ENCODE data around the gene SPIN2A. TPM values are rescaled to one million over a fixed set of nuclear protein-coding genes. Genes with fewer than 3 reads are reported as not detected.
A peak's percentile ranks its signal among the peaks of the same experiment; 100 is the strongest.
"Not testable (repeated sequence)": the region's sequence is repeated elsewhere in the genome, so short reads cannot be mapped to it uniquely, and the experiment has no call there.

Gene SPIN2A
- total RNA-seq, 1 donor from 2014 or later, result 1.0 TPM

DNA sequence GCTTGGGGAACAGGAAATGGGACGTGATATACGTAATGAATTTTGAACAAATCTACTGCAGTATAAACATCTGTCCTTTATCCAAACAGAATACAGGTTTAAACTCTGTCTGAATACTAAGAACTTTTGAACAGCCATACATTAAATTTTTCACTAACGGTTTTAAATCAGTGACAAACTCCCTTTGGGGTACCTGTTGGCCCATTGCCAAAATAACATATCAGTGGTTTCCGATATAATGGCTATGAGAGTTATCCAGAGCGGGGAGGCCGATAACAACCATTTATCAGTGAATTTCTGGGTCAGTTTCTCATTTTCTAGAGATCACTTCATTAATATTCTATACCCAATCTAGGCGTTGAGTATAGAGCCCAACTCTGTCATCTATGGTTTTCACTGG lies 5.2 kb downstream of the SPIN2A start:
- Mint-ChIP-seq H3K4me3 (no peak overlapping the region), H3K9me3 (no peaks in the 10 kb centered on the region), H3K4me1 (ENCODE audit: low read depth) (no peaks in the 10 kb centered on the region), H3K27ac (no peak overlapping the region), H3K36me3 (ENCODE audit: low read depth) (peaks cover 4% of the 10 kb centered on the region), H3K27me3 (ENCODE audit: insufficient read depth) (no peaks in the 10 kb centered on the region)
- intact Hi-C loops (cut with micrococcal nuclease), result no loop called here
- no peak for DNase-seq (ENCODE audit: low spot score)

DNA sequence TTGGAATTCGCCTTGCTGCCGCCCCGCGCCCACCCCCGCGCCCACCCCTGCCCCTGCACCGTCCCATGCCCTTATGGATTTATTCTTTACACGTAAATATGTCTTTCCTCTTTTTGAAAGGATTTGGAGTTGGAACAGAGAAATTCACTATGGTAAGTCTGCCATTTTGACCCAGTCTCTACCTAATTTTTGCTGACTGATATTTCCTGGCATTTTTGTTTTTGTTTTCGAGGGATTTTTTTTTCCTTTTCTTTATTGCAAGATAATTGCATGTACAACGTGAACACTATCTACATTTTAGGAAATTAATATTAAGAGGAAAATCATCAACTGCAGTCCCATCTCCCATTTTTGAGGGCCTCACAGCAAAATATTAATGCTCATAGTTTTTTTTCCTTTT lies 15.4 kb downstream of the SPIN2A start:
- Mint-ChIP-seq H3K36me3 (ENCODE audit: low read depth) (peaks cover 13% of the 10 kb centered on the region), H3K4me3 (peak overlapping the region; percentile 91), H3K9me3 (no peaks in the 10 kb centered on the region), H3K4me1 (ENCODE audit: low read depth) (peaks cover 7% of the 10 kb centered on the region), H3K27ac (peak overlapping the region; percentile 84), H3K27me3 (ENCODE audit: insufficient read depth) (no peaks in the 10 kb centered on the region)
- intact Hi-C loops (cut with micrococcal nuclease), result loop anchor here (1.0 to 10.0 kb wide), 6 partner anchors 127 to 785 kb away; partner anchors contain the start of genes FAAH2, SPIN3 and ZXDB
- no peak for DNase-seq (ENCODE audit: low spot score)

DNA sequence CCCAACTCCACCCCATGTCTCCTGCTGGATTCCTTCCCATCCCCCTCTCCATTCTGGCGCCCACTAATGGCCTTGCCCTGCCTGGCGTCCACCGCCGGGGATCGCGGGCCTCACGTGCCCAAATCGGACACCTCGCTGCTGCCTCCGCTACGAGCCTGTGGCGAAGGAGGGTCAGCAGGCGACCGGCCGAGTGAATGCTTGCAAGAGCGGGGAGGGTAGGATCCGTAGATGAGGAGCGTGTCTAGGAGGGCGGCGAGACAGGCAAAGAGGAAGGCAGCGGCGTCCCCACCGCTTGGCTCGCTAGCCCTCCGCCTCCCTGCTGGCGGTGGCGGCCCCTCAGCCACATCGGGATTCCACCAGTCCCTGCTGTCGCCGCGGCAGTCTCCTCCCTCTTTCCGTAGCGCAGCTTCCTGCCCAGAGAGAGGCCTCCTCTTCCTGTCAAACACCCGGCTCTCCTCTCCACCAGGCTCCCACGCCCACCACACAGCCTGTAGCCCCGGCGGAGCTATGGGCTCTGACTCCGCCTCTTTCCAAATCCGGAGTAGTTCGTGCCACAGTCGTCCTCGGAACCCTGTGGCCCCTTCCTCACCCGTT lies 15.9 kb downstream of the SPIN2A start, which contains the start of gene SPIN2B:
Gene SPIN2B (minus strand): TSS at position 387 of the 594 bp plus-strand sequence.
- Mint-ChIP-seq H3K4me1 (ENCODE audit: low read depth) (peaks cover 7% of the 10 kb centered on the region), H3K36me3 (ENCODE audit: low read depth) (peaks cover 15% of the 10 kb centered on the region), H3K27me3 (ENCODE audit: insufficient read depth) (no peaks in the 10 kb centered on the region), H3K9me3 (no peaks in the 10 kb centered on the region), H3K27ac (peak within 1 kb of the TSS; percentile 84), H3K4me3 (peak within 1 kb of the TSS; percentile 91)
- peak; percentile 72 for DNase-seq (ENCODE audit: low spot score)
- intact Hi-C loops (cut with micrococcal nuclease), result loop anchor here (1.0 to 10.0 kb wide), 6 partner anchors 126 to 786 kb away; partner anchors contain the start of genes FAAH2, SPIN3 and ZXDB

DNA sequence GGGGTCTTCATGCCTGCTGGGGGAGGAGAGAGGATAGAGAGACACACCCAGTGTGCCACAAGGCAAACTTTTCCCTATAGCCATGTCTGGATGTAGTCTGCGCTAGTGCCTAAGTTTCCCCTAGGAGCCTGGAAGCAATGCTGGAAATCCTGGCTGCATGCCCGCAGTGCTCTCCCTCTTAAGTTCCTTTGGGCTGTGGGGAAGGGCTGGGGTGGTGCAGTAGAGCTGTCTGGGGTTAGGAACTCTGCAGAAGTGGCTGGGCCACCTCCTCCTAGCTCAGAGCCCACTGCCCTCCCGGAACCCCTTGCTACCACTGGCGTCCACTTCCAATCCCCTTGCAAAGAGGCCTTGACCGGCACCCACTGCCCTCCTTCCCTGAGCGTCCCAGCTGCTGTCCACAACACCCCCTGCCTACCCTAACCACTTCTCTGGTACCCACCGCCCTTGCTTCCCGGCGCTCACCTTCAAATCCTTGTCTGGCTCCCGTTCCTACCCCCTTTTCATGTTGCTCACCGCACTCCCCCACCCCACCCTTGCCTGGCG lies 16.5 kb downstream of the SPIN2A start:
- not testable (repeated sequence) for H3K27me3 Mint-ChIP-seq (ENCODE audit: insufficient read depth); DNase-seq (ENCODE audit: low spot score); H3K9me3 Mint-ChIP-seq; H3K4me1 Mint-ChIP-seq (ENCODE audit: low read depth)
- Mint-ChIP-seq H3K4me3 (peak overlapping the region; percentile 91), H3K27ac (peak overlapping the region; percentile 84), H3K36me3 (ENCODE audit: low read depth) (peaks cover 15% of the 10 kb centered on the region)
- intact Hi-C loops (cut with micrococcal nuclease), result loop anchor here (1.0 to 10.0 kb wide), 6 partner anchors 125 to 787 kb away; partner anchors contain the start of genes FAAH2, SPIN3 and ZXDB

DNA sequence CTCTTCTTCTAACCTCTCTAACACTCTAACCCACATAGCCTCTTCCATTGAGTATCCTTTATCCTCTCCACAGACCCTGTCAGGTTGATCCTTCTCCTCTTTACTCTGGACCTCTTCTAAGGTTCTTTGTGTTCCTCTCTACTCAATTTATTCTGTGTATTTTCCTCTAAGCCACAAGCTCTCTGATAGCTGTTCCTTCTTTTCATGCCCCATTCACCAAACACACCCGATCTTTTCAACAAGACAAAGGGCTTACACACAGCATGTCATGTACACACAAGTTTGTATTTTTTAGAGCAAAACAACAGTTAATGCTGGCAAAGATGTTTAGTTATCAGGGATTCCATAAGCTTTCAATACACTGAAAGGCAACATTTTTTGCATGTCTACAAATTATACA lies 17.8 kb downstream of the SPIN2A start:
- H3K4me1 Mint-ChIP-seq (ENCODE audit: low read depth), result peaks cover 7% of the 10 kb centered on the region
- intact Hi-C loops (cut with micrococcal nuclease), result no loop called here
- no peak for DNase-seq (ENCODE audit: low spot score)
- no peaks in the 10 kb centered on the region for H3K9me3 Mint-ChIP-seq
- no peak overlapping the region for H3K27ac Mint-ChIP-seq
- H3K36me3 Mint-ChIP-seq (ENCODE audit: low read depth), result peaks cover 19% of the 10 kb centered on the region
- H3K4me3 Mint-ChIP-seq, result peak overlapping the region; percentile 56
- no peaks in the 10 kb centered on the region for H3K27me3 Mint-ChIP-seq (ENCODE audit: insufficient read depth)

DNA sequence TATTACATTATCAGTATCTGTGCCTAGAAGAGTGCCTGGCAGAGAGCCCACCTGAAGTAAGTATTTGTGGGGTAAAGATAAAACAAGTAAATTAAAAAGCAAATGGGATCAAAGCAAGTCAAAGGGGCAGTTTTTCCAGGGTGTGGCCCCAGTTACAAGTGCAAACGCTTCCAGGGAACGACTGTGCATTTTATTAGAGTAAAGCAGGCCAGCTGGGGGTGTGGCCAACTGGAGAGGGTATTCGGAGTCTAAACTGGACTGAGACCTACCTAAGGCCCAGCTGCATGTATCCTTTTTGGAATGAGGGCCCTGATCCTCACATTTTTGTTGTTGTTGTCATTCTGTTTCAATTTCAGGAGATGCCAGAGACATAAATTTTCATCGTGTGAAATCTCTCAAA lies 19.6 kb downstream of the SPIN2A start:
- intact Hi-C loops (cut with micrococcal nuclease); DNase-seq (ENCODE audit: low spot score); H3K4me3 Mint-ChIP-seq; H3K9me3 Mint-ChIP-seq; H3K27me3 Mint-ChIP-seq (ENCODE audit: insufficient read depth); H3K27ac Mint-ChIP-seq; H3K4me1 Mint-ChIP-seq (ENCODE audit: low read depth): not testable (repeated sequence)
- H3K36me3 Mint-ChIP-seq (ENCODE audit: low read depth), result peaks cover 24% of the 10 kb centered on the region

GRCh38 chrX:57104921-57105398 lies 32.2 kb downstream of the SPIN2A start:
- Mint-ChIP-seq H3K36me3 (ENCODE audit: low read depth) (peaks cover 14% of the 10 kb centered on the region), H3K4me1 (ENCODE audit: low read depth) (peaks cover 7% of the 10 kb centered on the region), H3K27ac (no peak overlapping the region), H3K4me3 (no peak overlapping the region), H3K9me3 (no peaks in the 10 kb centered on the region), H3K27me3 (ENCODE audit: insufficient read depth) (no peaks in the 10 kb centered on the region)
- intact Hi-C loops (cut with micrococcal nuclease), result no loop called here
- DNase-seq (ENCODE audit: low spot score), result no peak

DNA sequence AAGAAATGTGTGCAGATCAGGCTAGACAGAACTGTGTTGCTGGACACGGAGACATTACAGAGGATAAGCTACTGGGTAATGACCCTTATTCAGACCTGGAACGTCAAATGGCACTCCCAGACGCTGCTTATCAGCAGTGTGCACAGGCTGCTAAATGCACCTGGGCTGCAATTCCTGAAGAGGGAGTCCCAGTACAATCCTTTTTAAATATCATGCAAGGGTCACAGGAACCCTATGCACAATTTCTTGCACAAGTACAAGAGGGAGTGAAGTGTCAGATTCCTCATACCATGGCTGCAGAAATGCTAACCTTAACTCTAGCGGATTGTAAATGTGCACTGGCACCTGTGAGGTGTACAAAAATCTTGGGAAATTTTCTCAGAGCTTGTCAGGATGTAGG lies 32.8 kb downstream of the SPIN2A start:
- H3K27me3 Mint-ChIP-seq (ENCODE audit: insufficient read depth), result no peaks in the 10 kb centered on the region
- intact Hi-C loops (cut with micrococcal nuclease), result no loop called here
- no peak for DNase-seq (ENCODE audit: low spot score)
- peaks cover 2% of the 10 kb centered on the region for H3K9me3 Mint-ChIP-seq
- H3K27ac Mint-ChIP-seq, result no peak overlapping the region
- H3K36me3 Mint-ChIP-seq (ENCODE audit: low read depth), result peaks cover 10% of the 10 kb centered on the region
- peaks cover 7% of the 10 kb centered on the region for H3K4me1 Mint-ChIP-seq (ENCODE audit: low read depth)
- H3K4me3 Mint-ChIP-seq, result no peak overlapping the region

DNA sequence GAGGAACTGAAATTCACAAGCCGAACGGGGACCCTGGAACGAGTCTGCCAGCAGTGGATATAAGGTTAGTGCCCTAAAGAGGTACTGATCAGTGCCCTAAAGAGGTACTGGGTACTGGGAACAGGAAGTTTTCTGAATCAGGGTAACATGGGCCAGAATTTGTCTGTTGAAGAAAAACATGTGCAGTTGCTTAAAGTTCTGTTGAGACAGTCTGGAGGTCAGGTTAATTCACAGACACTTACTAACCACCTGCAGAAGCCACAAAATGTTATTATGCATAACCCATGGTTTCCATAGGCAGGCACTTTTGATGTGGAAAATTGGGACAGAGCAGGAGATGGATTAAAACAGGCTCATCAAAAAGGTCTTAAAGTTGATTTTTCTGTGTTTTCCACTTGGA lies 33.7 kb downstream of the SPIN2A start:
- peaks cover 7% of the 10 kb centered on the region for H3K4me1 Mint-ChIP-seq (ENCODE audit: low read depth)

DNA sequence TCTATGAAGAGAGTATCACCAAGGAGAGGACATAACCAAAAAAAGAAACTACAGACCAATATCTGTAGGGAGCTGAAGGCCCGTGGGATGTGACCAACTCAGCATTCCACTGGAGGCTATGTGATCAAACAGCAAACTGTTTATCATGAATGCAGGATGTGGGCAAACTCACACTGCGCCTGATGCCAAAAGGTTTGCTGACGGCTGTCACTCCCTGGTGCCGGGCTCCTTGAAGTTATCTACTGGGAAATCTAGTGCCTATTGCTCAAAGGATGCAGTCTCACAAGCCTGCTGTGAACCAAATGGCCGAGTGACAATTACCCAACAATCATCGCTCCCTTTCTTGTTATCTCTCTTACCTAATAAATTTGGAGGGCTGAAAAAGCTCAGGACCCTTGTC lies 34.3 kb downstream of the SPIN2A start:
- intact Hi-C loops (cut with micrococcal nuclease); H3K4me3 Mint-ChIP-seq; H3K9me3 Mint-ChIP-seq; H3K36me3 Mint-ChIP-seq (ENCODE audit: low read depth); DNase-seq (ENCODE audit: low spot score); H3K4me1 Mint-ChIP-seq (ENCODE audit: low read depth); H3K27ac Mint-ChIP-seq; H3K27me3 Mint-ChIP-seq (ENCODE audit: insufficient read depth): not testable (repeated sequence)

More for the DNA sequence above, 33.7 kb downstream of the SPIN2A start:
- intact Hi-C loops (cut with micrococcal nuclease), result no loop called here
- Mint-ChIP-seq H3K27me3 (ENCODE audit: insufficient read depth) (no peaks in the 10 kb centered on the region), H3K4me3 (no peak overlapping the region), H3K36me3 (ENCODE audit: low read depth) (peaks cover 9% of the 10 kb centered on the region), H3K9me3 (peaks cover 9% of the 10 kb centered on the region), H3K27ac (no peak overlapping the region)
- DNase-seq (ENCODE audit: low spot score), result no peak

Other genes with a start within 250 kb of the SPIN2A start
- gene SPIN3, start 141.9 kb downstream of the SPIN2A start, total RNA-seq, result 9.4 and 9.6 TPM in 2 replicates
- 12.1 and 12.7 TPM in 2 replicates for gene SPIN2B, start 15.8 kb downstream of the SPIN2A start, total RNA-seq
- gene FAAH2, start 149.3 kb upstream of the SPIN2A start, total RNA-seq, result 7.2 and 7.3 TPM in 2 replicates

Measured in activated T-helper 1 cell treated with anti-CD3 and anti-CD28 coated beads, Interleukin-12 subunit alpha, Interleukin-12 subunit beta, Interleukin-2, Interleukin-4 antibody, amounts not matched to agents 30 ng/mL and 10 ng/mL and 1 ng/mL, durations not matched to agents 14 hours and 24 hours and 36 hours (primary cell).